B cell (primary cell): ENCODE measurements around the gene UQCR10. TPM values are rescaled to one million over a fixed set of nuclear protein-coding genes. Genes with fewer than 3 reads are reported as not detected.

Experiments used
- ATAC-seq: fragments of 200-7000 bp; cut with Tn5 transposase; one replicate; pipeline ENCODE4 v1.10.0; 2021; ENCODE audit warnings: low read depth, mild to moderate bottlenecking, moderate number of reproducible peaks, moderate library complexity
- CTCF ChIA-PET: fragments of 350-600 bp; sonication (Branson Sonifier 250); formaldehyde crosslinking; loops from one replicate; lab custom pipeline; 2021; ENCODE audit warnings: antibody characterized with exemption, inconsistent platforms; lab: Charles Lee
- POLR2A ChIA-PET: fragments of 350-600 bp; sonication (Branson Sonifier 250); formaldehyde crosslinking; loops from one replicate; lab custom pipeline; 2021; ENCODE audit warnings: antibody characterized with exemption; lab: Charles Lee
- DNase-seq: peaks from one replicate; pipeline ENCODE4 v3.0.0; 2013
- H2AFZ ChIP-seq: 2 replicates; pipeline ENCODE4 v1.6.1; 2012; ENCODE audit warnings: mild to moderate bottlenecking, low read depth, low read length; ENCODE audit not compliant: insufficient read depth, poor library complexity, severe bottlenecking
- H3K27ac ChIP-seq, 2 donors: 1 replicate in 1 of 2; 2 replicates in 1 of 2; pipeline ENCODE4 v1.5.1; 2012 to 2013; ENCODE audit warnings: low read length in 2 of 2, mild to moderate bottlenecking in 2 of 2, moderate library complexity in 1 of 2
- H3K27me3 ChIP-seq, 4 experiments: fragments of 200-600 bp in 1 of 4; sonication (generic) in 1 of 4; replicated peaks in 1 of 4; 1 replicate in 2 of 4; 2 replicates in 2 of 4; pipeline versions ENCODE4 v1.6.1 to v1.7.0; 2013 to 2016; ENCODE audit warnings: low read length in 3 of 4, mild to moderate bottlenecking in 2 of 4, mixed read lengths in 1 of 4, moderate library complexity in 1 of 4; ENCODE audit not compliant: insufficient read depth in 4 of 4, control insufficient read depth in 3 of 4; ENCODE audit errors: control extremely low read depth in 1 of 4
- H3K36me3 ChIP-seq, 2 experiments: replicated peaks in 1 of 2; 1 replicate in 1 of 2; 2 replicates in 1 of 2; pipeline versions ENCODE4 v1.6.1 to v1.7.1; 2013; ENCODE audit warnings: low read length in 1 of 2; ENCODE audit not compliant: insufficient read depth in 2 of 2, control insufficient read depth in 1 of 2; ENCODE audit errors: control extremely low read depth in 1 of 2, extremely low read depth in 1 of 2
- H3K4me1 ChIP-seq, 2 donors: fragments of 200-600 bp in 1 of 2; sonication (generic) in 1 of 2; 1 replicate in 1 of 2; 2 replicates in 1 of 2; pipeline versions ENCODE4 v1.5.1 to v1.6.1; 2013 to 2017; ENCODE audit warnings: low read length in 2 of 2; ENCODE audit not compliant: control insufficient read depth in 2 of 2, insufficient read depth in 2 of 2
- H3K4me2 ChIP-seq: replicated peaks from 2 replicates; pipeline ENCODE3; 2012; ENCODE audit warnings: mild to moderate bottlenecking, low read depth, low read length; ENCODE audit not compliant: poor library complexity, severe bottlenecking
- H3K4me3 ChIP-seq, 5 experiments: fragments of 200-600 bp in 1 of 5; sonication (generic) in 1 of 5; 1 replicate in 3 of 5; 2 replicates in 2 of 5; pipeline versions ENCODE4 v1.5.1 to v1.7.0; 2011 to 2016; ENCODE audit warnings: low read length in 4 of 5, mild to moderate bottlenecking in 4 of 5, low read depth in 2 of 5, control low read depth in 1 of 5, moderate library complexity in 1 of 5; ENCODE audit not compliant: insufficient read depth in 1 of 5; ENCODE audit errors: control extremely low read depth in 1 of 5, extremely low read depth in 1 of 5
- H3K79me2 ChIP-seq: fragments of 200-600 bp; sonication (generic); one replicate; pipeline ENCODE4 v1.6.0; 2016; ENCODE audit warnings: low read length; ENCODE audit not compliant: control insufficient read depth, insufficient read depth
- H3K9ac ChIP-seq: fragments of 200-600 bp; sonication (generic); 2 replicates; pipeline ENCODE4 v1.6.1; 2017; ENCODE audit warnings: mild to moderate bottlenecking, low read length, moderate library complexity
- H3K9me3 ChIP-seq, 3 donors: one replicate each; pipeline versions ENCODE4 v1.6.1 to v1.7.1; 2013; ENCODE audit warnings: low read length in 2 of 3; ENCODE audit not compliant: control insufficient read depth in 2 of 3, insufficient read depth in 1 of 3; ENCODE audit errors: control extremely low read depth in 1 of 3
- H4K20me1 ChIP-seq: 2 replicates; pipeline ENCODE4 v1.6.0; 2012; ENCODE audit warnings: mild to moderate bottlenecking, low read length; ENCODE audit not compliant: insufficient read depth, control insufficient read depth, poor library complexity, severe bottlenecking
- H3K27ac Mint-ChIP-seq: one replicate; pipeline ENCODE4 v1.8.0; 2021; ENCODE audit warnings: mixed read lengths
- H3K27me3 Mint-ChIP-seq: one replicate; pipeline ENCODE4 v1.8.0; 2021; ENCODE audit warnings: mixed read lengths
- H3K4me1 Mint-ChIP-seq: one replicate; pipeline ENCODE4 v1.8.0; 2021; ENCODE audit warnings: mixed read lengths
- H3K4me3 Mint-ChIP-seq: one replicate; pipeline ENCODE4 v1.8.0; 2021; ENCODE audit warnings: mixed read lengths
- H3K9me3 Mint-ChIP-seq: one replicate; pipeline ENCODE4 v1.8.0; 2022; ENCODE audit warnings: mixed read lengths; ENCODE audit not compliant: insufficient read depth
- CTCF ChIP-seq: fragments of 200-600 bp; IDR thresholded peaks from one replicate; pipeline ENCODE4 v1.8.0; 2022; ENCODE audit warnings: antibody characterized with exemption, mild to moderate bottlenecking
- EZH2 ChIP-seq: IDR thresholded peaks from 2 replicates; pipeline ENCODE4 v1.6.1; 2012; ENCODE audit warnings: borderline replicate concordance, low read depth, mild to moderate bottlenecking, moderate library complexity, low read length; ENCODE audit not compliant: insufficient read depth, poor library complexity, severe bottlenecking
- WGBS: methylation state at CpG from one replicate; pipeline ENCODE4 v1.1.5; 2013; ENCODE audit warnings: missing lambda C conversion rate; ENCODE audit not compliant: insufficient coverage; 5-methylcytosine and 5-hydroxymethylcytosine counted together
- intact Hi-C: fragments of 100-400 bp; cut with micrococcal nuclease; formaldehyde crosslinking; loops from one replicate; pipeline ENCODE4 v1.10.0; 2022
- polyA plus RNA-seq: library from polyadenylated mRNA; depleted of rRNA; stranded (reverse); fragments of >200 nt; gene quantifications from 2 replicates; pipeline ENCODE4 v1.2.3, GENCODE V29; 2012
- total RNA-seq, 2 donors: library from RNA; stranded (reverse); fragments of 120-200 nt in 1 of 2; gene quantifications; 1 replicate in 1 of 2; 2 replicates in 1 of 2; pipeline versions ENCODE4 v1.2.3 to v1.2.4, GENCODE V29; 2013 to 2022

UQCR10 gene
- total and polyA plus RNA-seq, 2 donors (not counting 1 experiment from before 2014, with no cell fraction given): 41.0 to 67.6 TPM

- no peak overlapping the region for H3K9ac ChIP-seq
- no peak overlapping the region for H3K4me3 ChIP-seq
- Mint-ChIP-seq H3K9me3 (no peaks in the 10 kb centered on the region), H3K4me1 (peaks cover 11% of the 10 kb centered on the region), H3K27me3 (no peaks in the 10 kb centered on the region), H3K27ac (no peak overlapping the region), H3K4me3 (no peak overlapping the region)
- WGBS: 26% methylated on average over 6 of the region's 6 CpGs
- H3K36me3 ChIP-seq: peaks cover 0 to 76% of the 10 kb centered on the region in 2 experiments
- H4K20me1 ChIP-seq: no peaks in the 10 kb centered on the region
- ChIA-PET POLR2A (no interaction called here), CTCF (no interaction called here)
- H3K4me2 ChIP-seq: no peak overlapping the region
- H3K79me2 ChIP-seq: no peaks in the 10 kb centered on the region
- TF ChIP-seq EZH2: no peak
- no peak for TF ChIP-seq CTCF
- no peak for DNase-seq
- peaks cover 7 to 24% of the 10 kb centered on the region in 2 donors for H3K4me1 ChIP-seq
- intact Hi-C loops: no loop called here
- H3K27me3 ChIP-seq: no peaks in the 10 kb centered on the region
- no peak for ATAC-seq
- no peaks in the 10 kb centered on the region for H3K9me3 ChIP-seq
- no peak overlapping the region for H2AFZ ChIP-seq
- H3K27ac ChIP-seq: no peak overlapping the region
These were observed 31.1 kb downstream of the UQCR10 start for GRCh38 chr22:29798318-29798717.

- intact Hi-C loops: no loop called here
- ATAC-seq: no peak
- H4K20me1 ChIP-seq: no peaks in the 10 kb centered on the region
- H3K4me1 ChIP-seq: peaks cover 7 to 24% of the 10 kb centered on the region in 2 donors
- H3K9me3 ChIP-seq: no peaks in the 10 kb centered on the region
- peaks cover 0 to 78% of the 10 kb centered on the region in 2 experiments for H3K36me3 ChIP-seq
- no peaks in the 10 kb centered on the region for H3K27me3 Mint-ChIP-seq
- DNase-seq: no peak
- WGBS: 100% methylated on average over 2 of the region's 2 CpGs
- H3K79me2 ChIP-seq: no peaks in the 10 kb centered on the region
- no peak overlapping the region for H3K27ac ChIP-seq
- no peak overlapping the region for H3K4me3 Mint-ChIP-seq
- no peak overlapping the region for H3K27ac Mint-ChIP-seq
- peaks cover 11% of the 10 kb centered on the region for H3K4me1 Mint-ChIP-seq
- H3K4me3 ChIP-seq: no peak overlapping the region
- H2AFZ ChIP-seq: no peak overlapping the region
- ChIA-PET POLR2A (no interaction called here), CTCF (interaction anchor here (0.7 kb wide), 1 partner anchor 16 kb away, joined by 4 read pairs; no protein-coding TSS in a partner anchor)
- TF ChIP-seq CTCF: no peak
- no peak overlapping the region for H3K4me2 ChIP-seq
- H3K27me3 ChIP-seq: no peaks in the 10 kb centered on the region
- H3K9me3 Mint-ChIP-seq: no peaks in the 10 kb centered on the region
- no peak overlapping the region for H3K9ac ChIP-seq
These were observed 31.6 kb downstream of the UQCR10 start for GRCh38 chr22:29798801-29799200.
